ENCODE results near the gene PTPRE.

- TF ChIP-seq POLR2AphosphoS5 (IDR thresholded peaks at IDR 0.05; ENCODE audit: low read depth, low read length): no peak
- no peak for TF ChIP-seq SIN3A (IDR thresholded peaks at IDR 0.05; ENCODE audit: borderline replicate concordance, insufficient read depth, low read length)
Observed at GRCh38 chr10:127866276-127867013, 40.5 kb upstream of the PTPRE start.

Data from PFSK-1 (cell line).